Stomach smooth muscle (tissue), 2 donors: ENCODE data around the gene HSPB6.
"Not testable (repeated sequence)": the region's sequence is repeated elsewhere in the genome, so short reads cannot be mapped to it uniquely, and the experiment has no call there.

Experiments used
- H3K27ac ChIP-seq: one replicate; pipeline ENCODE4 v1.7.0; 2013; ENCODE audit warnings: mild to moderate bottlenecking, low read length, inconsistent platforms
- H3K27me3 ChIP-seq, 2 donors: one replicate each; pipeline ENCODE4 v1.7.0; 2013; ENCODE audit warnings: low read length in 2 of 2; ENCODE audit not compliant: insufficient read depth in 2 of 2, control insufficient read depth in 1 of 2
- H3K36me3 ChIP-seq, 2 donors: one replicate each; pipeline ENCODE4 v1.7.0; 2013; ENCODE audit warnings: low read length in 2 of 2; ENCODE audit not compliant: control insufficient read depth in 2 of 2, insufficient read depth in 2 of 2
- H3K4me1 ChIP-seq: one replicate; pipeline ENCODE4 v1.7.0; 2013; ENCODE audit warnings: low read length; ENCODE audit not compliant: control insufficient read depth, insufficient read depth
- H3K4me3 ChIP-seq, 2 donors: one replicate each; pipeline ENCODE4 v1.7.0; 2013; ENCODE audit warnings: low read length in 2 of 2
- H3K9ac ChIP-seq, 2 donors: one replicate each; pipeline ENCODE4 v1.7.0; 2013; ENCODE audit warnings: low read length in 2 of 2, mild to moderate bottlenecking in 1 of 2
- H3K9me3 ChIP-seq, 2 donors: one replicate each; pipeline ENCODE4 v1.7.0; 2013; ENCODE audit warnings: low read length in 2 of 2; ENCODE audit not compliant: control insufficient read depth in 2 of 2
- donor health status: healthy.
- donor health status: Pancreatic carcinoma.

The HSPB6 gene

GRCh38 chr19:35727053-35727955 is 29.5 kb downstream of the HSPB6 start:
- peaks cover 87 to 90% of the 10 kb centered on the region in 2 donors for H3K36me3 ChIP-seq
- H3K4me3 ChIP-seq: no peak overlapping the region
- H3K4me1 ChIP-seq: no peaks in the 10 kb centered on the region
- H3K27me3 ChIP-seq: no peaks in the 10 kb centered on the region
- H3K9me3 ChIP-seq: no peaks in the 10 kb centered on the region
- H3K27ac ChIP-seq: no peak overlapping the region
- no peak overlapping the region for H3K9ac ChIP-seq

- H3K36me3 ChIP-seq: peaks cover 79 to 84% of the 10 kb centered on the region in 2 donors
- no peaks in the 10 kb centered on the region for H3K27me3 ChIP-seq
- H3K27ac ChIP-seq: no peak overlapping the region
- no peak overlapping the region for H3K9ac ChIP-seq
- no peaks in the 10 kb centered on the region for H3K9me3 ChIP-seq
- peaks cover 4% of the 10 kb centered on the region for H3K4me1 ChIP-seq
- H3K4me3 ChIP-seq: no peak overlapping the region
These were observed 31.5 kb downstream of the HSPB6 start for GRCh38 chr19:35725216-35725861.

GRCh38 chr19:35724560-35724959 is 32.3 kb downstream of the HSPB6 start:
- Histone ChIP-seq H3K4me1 (peaks cover 8% of the 10 kb centered on the region), H3K36me3 (peaks cover 73 to 76% of the 10 kb centered on the region in 2 donors), H3K4me3 (no peak overlapping the region), H3K27me3 (no peaks in the 10 kb centered on the region), H3K27ac (no peak overlapping the region), H3K9me3 (no peaks in the 10 kb centered on the region), H3K9ac (no peak overlapping the region)

GRCh38 chr19:35724132-35724531 is 32.7 kb downstream of the HSPB6 start:
- not testable (repeated sequence) for H3K27ac ChIP-seq, H3K4me3 ChIP-seq, H3K27me3 ChIP-seq, H3K9ac ChIP-seq, H3K9me3 ChIP-seq
- H3K4me1 ChIP-seq: peaks cover 13% of the 10 kb centered on the region
- H3K36me3 ChIP-seq: peaks cover 69 to 72% of the 10 kb centered on the region in 2 donors

GRCh38 chr19:35723671-35724070 is 33.2 kb downstream of the HSPB6 start:
- no peak overlapping the region for H3K4me3 ChIP-seq
- H3K27me3 ChIP-seq: no peaks in the 10 kb centered on the region
- H3K27ac ChIP-seq: no peak overlapping the region
- H3K9ac ChIP-seq: no peak overlapping the region
- no peaks in the 10 kb centered on the region for H3K9me3 ChIP-seq
- peaks cover 17% of the 10 kb centered on the region for H3K4me1 ChIP-seq
- H3K36me3 ChIP-seq: peaks cover 64 to 67% of the 10 kb centered on the region in 2 donors

GRCh38 chr19:35722897-35723296 is 33.9 kb downstream of the HSPB6 start:
- H3K4me1 ChIP-seq: peaks cover 21% of the 10 kb centered on the region
- no peak overlapping the region for H3K9ac ChIP-seq
- no peaks in the 10 kb centered on the region for H3K9me3 ChIP-seq
- no peak overlapping the region for H3K27ac ChIP-seq
- H3K27me3 ChIP-seq: no peaks in the 10 kb centered on the region
- peaks cover 57 to 60% of the 10 kb centered on the region in 2 donors for H3K36me3 ChIP-seq
- no peak overlapping the region for H3K4me3 ChIP-seq

GRCh38 chr19:35722461-35722860 is 34.4 kb downstream of the HSPB6 start:
- Histone ChIP-seq H3K9ac (no peak overlapping the region), H3K36me3 (peaks cover 53 to 56% of the 10 kb centered on the region in 2 donors), H3K27ac (no peak overlapping the region), H3K4me1 (peaks cover 21% of the 10 kb centered on the region), H3K4me3 (no peak overlapping the region), H3K27me3 (no peaks in the 10 kb centered on the region), H3K9me3 (no peaks in the 10 kb centered on the region)

GRCh38 chr19:35721374-35721773 is 35.5 kb downstream of the HSPB6 start:
- Histone ChIP-seq H3K27ac (no peak overlapping the region), H3K4me1 (peaks cover 30% of the 10 kb centered on the region), H3K27me3 (no peaks in the 10 kb centered on the region), H3K4me3 (no peak overlapping the region), H3K36me3 (peaks cover 43 to 47% of the 10 kb centered on the region in 2 donors), H3K9ac (no peak overlapping the region), H3K9me3 (no peaks in the 10 kb centered on the region)

- Histone ChIP-seq H3K9me3 (no peaks in the 10 kb centered on the region), H3K9ac (no peak overlapping the region), H3K27me3 (no peaks in the 10 kb centered on the region), H3K4me3 (no peak overlapping the region), H3K27ac (no peak overlapping the region), H3K4me1 (peaks cover 38% of the 10 kb centered on the region), H3K36me3 (peaks cover 36 to 41% of the 10 kb centered on the region in 2 donors)
These were observed 36.2 kb downstream of the HSPB6 start for GRCh38 chr19:35720648-35721047.

GRCh38 chr19:35720163-35720524 is 36.7 kb downstream of the HSPB6 start:
- H3K27me3 ChIP-seq: no peaks in the 10 kb centered on the region
- H3K9ac ChIP-seq: no peak overlapping the region
- H3K9me3 ChIP-seq: no peaks in the 10 kb centered on the region
- peak overlapping the region; percentile 18 for H3K27ac ChIP-seq
- peaks cover 30 to 36% of the 10 kb centered on the region in 2 donors for H3K36me3 ChIP-seq
- H3K4me3 ChIP-seq: no peak overlapping the region
- H3K4me1 ChIP-seq: peaks cover 42% of the 10 kb centered on the region
